Measurements from ENCODE around the gene KIAA0586. TPM values are rescaled to one million over a fixed set of nuclear protein-coding genes. Genes with fewer than 3 reads are reported as not detected.

KIAA0586 gene
- total RNA-seq, 1 experiment from 2014 or later: 20.9 TPM

- Histone ChIP-seq H4K5ac (ENCODE audit: insufficient read length, low read depth, low read length) (no peak overlapping the region), H3K14ac (ENCODE audit: insufficient read depth, low read length) (no peak overlapping the region), H3K79me1 (ENCODE audit: insufficient read depth, low read depth, low read length, poor library complexity, severe bottlenecking) (peaks cover 5% of the 10 kb centered on the region), H2AK5ac (ENCODE audit: insufficient read length, low read length) (no peak overlapping the region), H2BK12ac (ENCODE audit: insufficient read length, low read depth, low read length) (no peak overlapping the region), H4K20me1 (ENCODE audit: control insufficient read depth, insufficient read depth, insufficient read length) (no peaks in the 10 kb centered on the region), H3K23ac (ENCODE audit: insufficient read length, low read depth, low read length) (no peak overlapping the region), H2AFZ (ENCODE audit: low read length) (no peak overlapping the region), H4K8ac (replicated peaks; ENCODE audit: insufficient read length, low read depth, low read length) (no peak overlapping the region), H4K91ac (ENCODE audit: insufficient read length, low read depth, low read length) (no peak overlapping the region), H3K23me2 (ENCODE audit: insufficient read length, low read depth, low read length, poor library complexity, severe bottlenecking) (no peaks in the 10 kb centered on the region), H3K9ac (ENCODE audit: extremely low read depth, insufficient read length, low read length) (no peak overlapping the region), H2BK20ac (ENCODE audit: low read depth, low read length, poor library complexity, severe bottlenecking) (no peak overlapping the region), H3K18ac (ENCODE audit: insufficient read length, low read depth, low read length) (no peak overlapping the region), H3K27me3 (ENCODE audit: insufficient read depth, low read length) (no peaks in the 10 kb centered on the region), H3K4me2 (ENCODE audit: insufficient read depth, insufficient read length, low read length) (no peak overlapping the region), H3K56ac (ENCODE audit: insufficient read length, low read depth, low read length) (no peak overlapping the region), H3K4ac (ENCODE audit: low read depth, low read length) (no peak overlapping the region), H3K9me3 (ENCODE audit: control insufficient read depth, low read depth, low read length) (no peaks in the 10 kb centered on the region), H3K79me2 (ENCODE audit: insufficient read depth, low read length) (no peaks in the 10 kb centered on the region), H2BK120ac (ENCODE audit: low read depth, low read length, poor library complexity, severe bottlenecking) (no peak overlapping the region), H3K27ac (ENCODE audit: insufficient read length, low read depth, low read length) (no peak overlapping the region), H2BK5ac (ENCODE audit: insufficient read length, low read length) (no peak overlapping the region), H2BK15ac (ENCODE audit: low read depth, low read length) (no peak overlapping the region), H3T11ph (ENCODE audit: low read length) (no peak overlapping the region), H3K4me1 (ENCODE audit: insufficient read depth, low read length) (no peaks in the 10 kb centered on the region)
- no peak for DNase-seq
- no peak overlapping the region for H3K4me3 Mint-ChIP-seq
- H3K36me3 Mint-ChIP-seq (ENCODE audit: insufficient read depth in 1 of 3, low read depth in 3 of 3): peaks cover 39 to 73% (median 68%) of the 10 kb centered on the region in 3 experiments
- peaks cover 0 to 3% of the 10 kb centered on the region in 2 experiments; a peak in 1 of 5 replicates for H3K9me3 Mint-ChIP-seq
- H3K27ac Mint-ChIP-seq: no peak overlapping the region
- H3K27me3 Mint-ChIP-seq (ENCODE audit: low read depth): no peaks in the 10 kb centered on the region
- WGBS (ENCODE audit: extremely low coverage, insufficient read length, low lambda C conversion rate): no CpG with 5 or more reads among the region's 1 CpG
- H3K4me1 Mint-ChIP-seq: peaks cover 9 to 10% of the 10 kb centered on the region in 2 experiments; a peak in 3 of 4 replicates
- TF ChIP-seq, protein P1, sequence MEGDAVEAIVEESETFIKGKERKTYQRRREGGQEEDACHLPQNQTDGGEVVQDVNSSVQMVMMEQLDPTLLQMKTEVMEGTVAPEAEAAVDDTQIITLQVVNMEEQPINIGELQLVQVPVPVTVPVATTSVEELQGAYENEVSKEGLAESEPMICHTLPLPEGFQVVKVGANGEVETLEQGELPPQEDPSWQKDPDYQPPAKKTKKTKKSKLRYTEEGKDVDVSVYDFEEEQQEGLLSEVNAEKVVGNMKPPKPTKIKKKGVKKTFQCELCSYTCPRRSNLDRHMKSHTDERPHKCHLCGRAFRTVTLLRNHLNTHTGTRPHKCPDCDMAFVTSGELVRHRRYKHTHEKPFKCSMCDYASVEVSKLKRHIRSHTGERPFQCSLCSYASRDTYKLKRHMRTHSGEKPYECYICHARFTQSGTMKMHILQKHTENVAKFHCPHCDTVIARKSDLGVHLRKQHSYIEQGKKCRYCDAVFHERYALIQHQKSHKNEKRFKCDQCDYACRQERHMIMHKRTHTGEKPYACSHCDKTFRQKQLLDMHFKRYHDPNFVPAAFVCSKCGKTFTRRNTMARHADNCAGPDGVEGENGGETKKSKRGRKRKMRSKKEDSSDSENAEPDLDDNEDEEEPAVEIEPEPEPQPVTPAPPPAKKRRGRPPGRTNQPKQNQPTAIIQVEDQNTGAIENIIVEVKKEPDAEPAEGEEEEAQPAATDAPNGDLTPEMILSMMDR (conservative IDR thresholded peaks at IDR 0.05): no peak; the same call in 2 of the 3 replicates
These were observed 12.7 kb upstream of the KIAA0586 start for GRCh38 chr14:58414845-58415244.
